Fibroblast of skin of left quadriceps (primary cell): Measurements from ENCODE around the gene GFAP.
"Not testable (repeated sequence)": the region's sequence is repeated elsewhere in the genome, so short reads cannot be mapped to it uniquely, and the experiment has no call there.

Experiments
- DNase-seq, 2 experiments: peaks; one replicate each; pipeline ENCODE4 v3.0.0-alpha.2; 2013; ENCODE audit warnings: low read depth in 2 of 2

Gene GFAP

GRCh38 chr17:44915321-44915726, at the start of gene GFAP:
Gene GFAP (minus strand): TSS chr17:44915500. CDS start chr17:44915486, 14 bp downstream.
- DNase-seq, result no peak

- no peak for DNase-seq
Observed at GRCh38 chr17:44961921-44962350, 46.6 kb upstream of the GFAP start.

GRCh38 chr17:44960691-44961090, 45.4 kb upstream of the GFAP start:
- DNase-seq, result no peak

- no peak for DNase-seq
Observed at GRCh38 chr17:44959821-44960531, 44.7 kb upstream of the GFAP start.

- DNase-seq, result no peak
Observed at GRCh38 chr17:44956998-44957981, 42.0 kb upstream of the GFAP start.

GRCh38 chr17:44955674-44956425, 40.5 kb upstream of the GFAP start:
- no peak for DNase-seq

- DNase-seq, result no peak
Observed at GRCh38 chr17:44952946-44953475, 37.7 kb upstream of the GFAP start.

GRCh38 chr17:44948315-44948795, 33.1 kb upstream of the GFAP start:
- DNase-seq, result no peak

GRCh38 chr17:44947461-44948314, 32.4 kb upstream of the GFAP start, which contains the start of gene KIF18B:
Gene KIF18B (minus strand): TSS chr17:44947773. CDS start chr17:44936344, 11,429 bp downstream.
- peak; percentile 82 to 83 for DNase-seq

- not testable (repeated sequence) for DNase-seq
Observed at GRCh38 chr17:44945652-44946051, 30.4 kb upstream of the GFAP start.

GRCh38 chr17:44942456-44942855, 27.2 kb upstream of the GFAP start:
- no peak for DNase-seq

- DNase-seq, result no peak
Observed at GRCh38 chr17:44941712-44942331, 26.5 kb upstream of the GFAP start.

GRCh38 chr17:44940768-44941167, 25.5 kb upstream of the GFAP start:
- DNase-seq, result no peak

GRCh38 chr17:44940317-44940716, 25.0 kb upstream of the GFAP start:
- peak; percentile 42 to 49 for DNase-seq

GRCh38 chr17:44935116-44935515, 19.8 kb upstream of the GFAP start:
- DNase-seq, result no peak

GRCh38 chr17:44934745-44935105, 19.4 kb upstream of the GFAP start:
- no peak for DNase-seq

- DNase-seq, result no peak
Observed at GRCh38 chr17:44933824-44934744, 18.8 kb upstream of the GFAP start.

- DNase-seq, result no peak
Observed at GRCh38 chr17:44932787-44933097, 17.4 kb upstream of the GFAP start.
